Measurements from ENCODE around the gene PIGT. TPM values are rescaled to one million over a fixed set of nuclear protein-coding genes. Genes with fewer than 3 reads are reported as not detected.

Gene PIGT
- total and polyA plus RNA-seq, 2 of the 13 experiments (the other 11 are each of a cell fraction or from before 2014, with no cell fraction given) = 65.9 to 74.1 TPM

- TF ChIP-seq ZNF33A (CRISPR knock-in tag; IDR thresholded peaks at IDR 0.05; ENCODE audit: borderline replicate concordance) = no peak
- no peak for TF ChIP-seq ZNF460 (CRISPR knock-in tag; IDR thresholded peaks at IDR 0.05; ENCODE audit: borderline replicate concordance)
- TF ChIP-seq ZNF775 (CRISPR knock-in tag; IDR thresholded peaks at IDR 0.05; ENCODE audit: borderline replicate concordance) = no peak
- no peak for TF ChIP-seq ZNF703 (CRISPR knock-in tag; IDR thresholded peaks at IDR 0.05; ENCODE audit: borderline replicate concordance)
- TF ChIP-seq KIAA2018 (CRISPR knock-in tag; IDR thresholded peaks at IDR 0.05; ENCODE audit: borderline replicate concordance) = no peak
- no peak for TF ChIP-seq ZNF331 (CRISPR knock-in tag; IDR thresholded peaks at IDR 0.05)
- no peak for TF ChIP-seq POLR2AphosphoS5 (IDR thresholded peaks at IDR 0.05; ENCODE audit: low read depth, low read length)
Measured at GRCh38 chr20:45387274-45387673, 28.7 kb upstream of the PIGT start (continued).

All from HepG2 (cell line).